K562 (cell line): Measurements from ENCODE around the gene KBTBD4. TPM values are rescaled to one million over a fixed set of nuclear protein-coding genes. Genes with fewer than 3 reads are reported as not detected.
A peak's percentile ranks its signal among the peaks of the same experiment; 100 is the strongest.

Experiments
- BRD9 ChIP-seq: fragments of 450-650 bp; IDR thresholded peaks from 2 replicates; pipeline ENCODE4 v1.6.1; 2018; ENCODE audit warnings: low read depth; ENCODE audit not compliant: partially characterized antibody
- NCOA1 ChIP-seq: fragments of 450-650 bp; IDR thresholded peaks from 2 replicates; pipeline ENCODE4 v1.6.1; 2016; ENCODE audit warnings: low read depth
- RBM15 ChIP-seq: fragments of 200-400 bp; formaldehyde crosslinking; IDR thresholded peaks from 2 replicates; pipeline ENCODE4 v1.6.1; 2018; ENCODE audit warnings: mild to moderate bottlenecking, low read length, moderate library complexity; ENCODE audit not compliant: insufficient read depth
- SIRT6 ChIP-seq: IDR thresholded peaks from one replicate; pipeline ENCODE4 v1.6.1; 2012; ENCODE audit warnings: low read depth, mild to moderate bottlenecking, control low read depth, inconsistent platforms, low read length, moderate library complexity
- ZBTB40 ChIP-seq, 2 experiments: fragments of 450-650 bp in 1 of 2; sonication (generic) in 1 of 2; formaldehyde crosslinking in 1 of 2; IDR thresholded peaks; 2 replicates each; pipeline versions ENCODE4 v1.7.1 to v1.9.0; 2016 to 2022; ENCODE audit warnings: inconsistent platforms in 1 of 2, mild to moderate bottlenecking in 1 of 2, missing genetic modification reagents in 1 of 2
- ZNF280B ChIP-seq: fragments of 250-450 bp; sonication (Bioruptor Pico); IDR thresholded peaks from 2 replicates; pipeline ENCODE4 v1.5.1; 2021; ENCODE audit warnings: mild to moderate bottlenecking
- polyA plus RNA-seq, 8 experiments: library from polyadenylated mRNA; depleted of rRNA in 4 of 8; stranded (reverse) in 5 of 8; unstranded in 3 of 8; fragments of >200 nt; fragmentation: Nextera tagmentation in 2 of 8; fragmentation: Illumina TruSeq in 1 of 8; extraction: Ambion mirVana in 2 of 8; extraction: Trizol in 1 of 8; gene quantifications; 2 replicates each; pipeline versions ENCODE4 v1.2.1 to v1.2.3, GENCODE V29; 2011 to 2014; ENCODE audit warnings: inconsistent platforms in 1 of 8, missing spikeins in 1 of 8
- total RNA-seq, 7 experiments: library from RNA; depleted of rRNA in 6 of 7; stranded (reverse); fragments of >200 nt in 6 of 7; fragmentation: Illumina TruSeq in 2 of 7; extraction: Trizol in 2 of 7; gene quantifications; 2 replicates each; pipeline versions ENCODE4 v1.2.1 to v1.2.3, GENCODE V29; 2011 to 2021; ENCODE audit warnings: low replicate concordance in 1 of 7

Gene KBTBD4
- total and polyA plus RNA-seq, 9 of the 15 experiments (the other 6 are each of a cell fraction or from before 2014, with no cell fraction given): 7.0 to 33.9 (median 13.3) TPM

- TF ChIP-seq ZBTB40 (IDR thresholded peaks at IDR 0.05) (peak; percentile 100), ZBTB40 (CRISPR knock-in tag; IDR thresholded peaks at IDR 0.05) (no peak), ZNF280B (no peak), RBM15 (no peak), NCOA1 (peak; percentile 100), SIRT6 (no peak), BRD9 (peak; percentile 79)
Observed at GRCh38 chr11:47578524-47579494, at the start of gene KBTBD4, which contains the start of gene NDUFS3 (continued).
